Fibroblast of lung (primary cell): ENCODE measurements around the gene PLTP. TPM values are rescaled to one million over a fixed set of nuclear protein-coding genes. Genes with fewer than 3 reads are reported as not detected.

Experiments used
- DNase-seq, 2 donors: peaks; one replicate each; pipeline versions ENCODE4 v3.0.0 to v3.0.0-alpha.2; 2010; ENCODE audit warnings: low read depth in 2 of 2
- H2AFZ ChIP-seq: 2 replicates; pipeline ENCODE4 v1.5.1; 2012; ENCODE audit warnings: low read length, control low read depth, inconsistent platforms
- H3K27ac ChIP-seq: 2 replicates; pipeline ENCODE4 v1.5.1; 2011; ENCODE audit warnings: low read length, control low read depth; ENCODE audit not compliant: insufficient read depth
- H3K27me3 ChIP-seq: 2 replicates; pipeline ENCODE4 v1.5.1; 2011; ENCODE audit warnings: mild to moderate bottlenecking, low read length; ENCODE audit not compliant: control insufficient read depth, insufficient read depth
- H3K36me3 ChIP-seq: 2 replicates; pipeline ENCODE4 v1.5.1; 2011; ENCODE audit warnings: low read length; ENCODE audit not compliant: control insufficient read depth, insufficient read depth
- H3K4me1 ChIP-seq: 2 replicates; pipeline ENCODE4 v1.5.1; 2011; ENCODE audit warnings: low read length; ENCODE audit not compliant: control insufficient read depth, insufficient read depth; ENCODE audit errors: extremely low read depth
- H3K4me2 ChIP-seq: 2 replicates; pipeline ENCODE4 v1.5.1; 2011; ENCODE audit warnings: low read length, control low read depth; ENCODE audit not compliant: insufficient read depth; ENCODE audit errors: extremely low read depth
- H3K4me3 ChIP-seq, 4 experiments: fragments of 200-600 bp in 1 of 4; sonication (generic) in 1 of 4; replicated peaks in 1 of 4; 2 replicates each; pipeline ENCODE4 v1.5.1; 2011 to 2016; ENCODE audit warnings: low read length in 4 of 4, low read depth in 3 of 4, mild to moderate bottlenecking in 3 of 4, control low read depth in 2 of 4, inconsistent platforms in 1 of 4, mixed read lengths in 1 of 4; ENCODE audit not compliant: insufficient read depth in 1 of 4; ENCODE audit errors: control extremely low read depth in 1 of 4
- H3K79me2 ChIP-seq: 2 replicates; pipeline ENCODE4 v1.5.1; 2012; ENCODE audit warnings: mild to moderate bottlenecking, low read length, inconsistent platforms; ENCODE audit not compliant: control insufficient read depth, insufficient read depth
- H3K9ac ChIP-seq: 2 replicates; pipeline ENCODE4 v1.5.1; 2011; ENCODE audit warnings: mild to moderate bottlenecking, low read length, control low read depth; ENCODE audit not compliant: insufficient read depth
- H3K9me3 ChIP-seq: 2 replicates; pipeline ENCODE4 v1.5.1; 2012; ENCODE audit warnings: low read depth, low read length; ENCODE audit not compliant: control insufficient read depth, insufficient read depth
- H4K20me1 ChIP-seq: 2 replicates; pipeline ENCODE4 v1.5.1; 2011; ENCODE audit warnings: low read length; ENCODE audit not compliant: control insufficient read depth, insufficient read depth; ENCODE audit errors: extremely low read depth
- CTCF ChIP-seq, 2 donors: IDR thresholded peaks in 1 of 2; conservative IDR thresholded peaks in 1 of 2; 1 replicate in 1 of 2; 2 replicates in 1 of 2; pipeline ENCODE4 v1.5.1; 2011 to 2012; ENCODE audit warnings: low read length in 2 of 2, control low read depth in 1 of 2, inconsistent platforms in 1 of 2, low read depth in 1 of 2, mild to moderate bottlenecking in 1 of 2
- EZH2 ChIP-seq: IDR thresholded peaks from 2 replicates; pipeline ENCODE4 v1.5.1; 2012; ENCODE audit warnings: low read length, control low read depth, mild to moderate bottlenecking; ENCODE audit errors: missing control alignments
- polyA plus RNA-seq, 2 donors: library from polyadenylated mRNA; depleted of rRNA in 1 of 2; stranded (reverse) in 1 of 2; unstranded in 1 of 2; fragments of >200 nt; gene quantifications; 2 replicates each; pipeline ENCODE4 v1.2.1, GENCODE V29; 2011 to 2012; ENCODE audit warnings: missing spikeins in 1 of 2
- total RNA-seq: library from RNA; depleted of rRNA; stranded (reverse); fragments of >200 nt; gene quantifications from 2 replicates; pipeline ENCODE4 v1.2.1, GENCODE V29; 2014

PLTP gene
- total and polyA plus RNA-seq, 2 donors (not counting 1 experiment from before 2014, with no cell fraction given): 63.1 to 110 TPM

GRCh38 chr20:45860560-45861220 lies 51.3 kb downstream of the PLTP start:
- DNase-seq: peak in 1 of 2 donors; percentile 45
- Histone ChIP-seq H3K9me3 (no peaks in the 10 kb centered on the region), H3K27me3 (no peaks in the 10 kb centered on the region), H3K4me3 (no peak overlapping the region), H3K79me2 (peaks cover 13% of the 10 kb centered on the region), H3K27ac (no peak overlapping the region), H2AFZ (no peak overlapping the region), H4K20me1 (no peaks in the 10 kb centered on the region), H3K4me2 (no peak overlapping the region), H3K9ac (no peak overlapping the region), H3K4me1 (peaks cover 2% of the 10 kb centered on the region), H3K36me3 (no peaks in the 10 kb centered on the region)
- TF ChIP-seq CTCF (conservative IDR thresholded peaks at IDR 0.05 in 1 of 2, IDR thresholded peaks at IDR 0.05 in 1 of 2; ENCODE audit: low read depth in 1 of 2, low read length in 2 of 2) (no peak), EZH2 (no peak)

GRCh38 chr20:45859916-45860315 lies 52.0 kb downstream of the PLTP start:
- H2AFZ ChIP-seq: no peak overlapping the region
- no peak overlapping the region for H3K4me3 ChIP-seq
- H3K79me2 ChIP-seq: peaks cover 16% of the 10 kb centered on the region
- H3K27me3 ChIP-seq: no peaks in the 10 kb centered on the region
- peaks cover 1% of the 10 kb centered on the region for H3K36me3 ChIP-seq
- H3K9me3 ChIP-seq: no peaks in the 10 kb centered on the region
- TF ChIP-seq EZH2 (no peak), CTCF (conservative IDR thresholded peaks at IDR 0.05 in 1 of 2, IDR thresholded peaks at IDR 0.05 in 1 of 2; ENCODE audit: low read depth in 1 of 2, low read length in 2 of 2) (no peak)
- DNase-seq: no peak
- no peak overlapping the region for H3K4me2 ChIP-seq
- no peak overlapping the region for H3K27ac ChIP-seq
- peaks cover 2% of the 10 kb centered on the region for H3K4me1 ChIP-seq
- H4K20me1 ChIP-seq: no peaks in the 10 kb centered on the region
- H3K9ac ChIP-seq: no peak overlapping the region

GRCh38 chr20:45857882-45858216 lies 54.1 kb downstream of the PLTP start:
- peak overlapping the region; percentile 49 to 86 (median 84) for H3K4me3 ChIP-seq
- H2AFZ ChIP-seq: peak overlapping the region; percentile 9
- TF ChIP-seq CTCF (conservative IDR thresholded peaks at IDR 0.05 in 1 of 2, IDR thresholded peaks at IDR 0.05 in 1 of 2; ENCODE audit: low read depth in 1 of 2, low read length in 2 of 2) (no peak), EZH2 (no peak)
- H3K27ac ChIP-seq: peak overlapping the region; percentile 43
- H3K4me1 ChIP-seq: peaks cover 2% of the 10 kb centered on the region
- no peaks in the 10 kb centered on the region for H3K9me3 ChIP-seq
- H3K4me2 ChIP-seq: peak overlapping the region; percentile 85
- no peak for DNase-seq
- H3K9ac ChIP-seq: peak overlapping the region; percentile 32
- H3K36me3 ChIP-seq: peaks cover 3% of the 10 kb centered on the region
- no peaks in the 10 kb centered on the region for H4K20me1 ChIP-seq
- H3K79me2 ChIP-seq: peaks cover 19% of the 10 kb centered on the region
- no peaks in the 10 kb centered on the region for H3K27me3 ChIP-seq
